HepG2 (cell line): ENCODE data around the gene CHMP1B. TPM values are rescaled to one million over a fixed set of nuclear protein-coding genes. Genes with fewer than 3 reads are reported as not detected.
A peak's percentile ranks its signal among the peaks of the same experiment; 100 is the strongest.

Source experiments
- ATF7-NPFF ChIP-seq: sonication (generic); formaldehyde crosslinking; IDR thresholded peaks from 2 replicates; pipeline ENCODE4 v1.8.1; 2023; ENCODE audit warnings: mild to moderate bottlenecking, low read depth, missing genetic modification reagents, moderate library complexity
- MTA3 ChIP-seq: sonication (generic); formaldehyde crosslinking; IDR thresholded peaks from 2 replicates; pipeline ENCODE4 v1.4.0; 2020; ENCODE audit warnings: missing genetic modification reagents
- MZF1 ChIP-seq: sonication (generic); formaldehyde crosslinking; IDR thresholded peaks from 2 replicates; pipeline ENCODE4 v1.8.1; 2023; ENCODE audit warnings: mild to moderate bottlenecking, missing genetic modification reagents, borderline replicate concordance
- NR2F6 ChIP-seq, 2 experiments: IDR thresholded peaks; 2 replicates each; pipeline ENCODE4 v1.6.1; 2016; ENCODE audit warnings: antibody characterized with exemption in 1 of 2, mild to moderate bottlenecking in 1 of 2
- RCOR2 ChIP-seq: IDR thresholded peaks from 2 replicates; pipeline ENCODE4 v1.6.1; 2016; ENCODE audit warnings: missing biosample characterization, missing genetic modification reagents
- SP140L ChIP-seq: sonication (generic); formaldehyde crosslinking; IDR thresholded peaks from 2 replicates; pipeline ENCODE4 v1.4.0; 2020; ENCODE audit warnings: missing genetic modification reagents, borderline replicate concordance
- ZBTB3 ChIP-seq: sonication (generic); formaldehyde crosslinking; IDR thresholded peaks from 2 replicates; pipeline ENCODE4 v1.4.0; 2020; ENCODE audit warnings: low read depth, mild to moderate bottlenecking, moderate library complexity, missing genetic modification reagents, borderline replicate concordance
- ZBTB38 ChIP-seq: sonication (generic); formaldehyde crosslinking; IDR thresholded peaks from 2 replicates; pipeline ENCODE4 v1.5.1; 2020; ENCODE audit warnings: mild to moderate bottlenecking, missing genetic modification reagents
- ZKSCAN8 ChIP-seq: IDR thresholded peaks from 2 replicates; pipeline ENCODE4 v1.6.1; 2016; ENCODE audit warnings: borderline replicate concordance, missing genetic modification reagents, missing compliant biosample characterization
- polyA plus RNA-seq, 8 experiments: library from polyadenylated mRNA; depleted of rRNA in 3 of 8; stranded (reverse) in 7 of 8; unstranded in 1 of 8; fragments of >200 nt; fragmentation: Illumina TruSeq in 4 of 8; extraction: Trizol in 4 of 8; gene quantifications; 2 replicates each; pipeline versions ENCODE4 v1.2.1 to v1.2.3, GENCODE V29; 2011 to 2016; ENCODE audit warnings: low read depth in 4 of 8, missing spikeins in 1 of 8, mixed read lengths in 1 of 8; ENCODE audit not compliant: insufficient read depth in 1 of 8
- total RNA-seq, 5 experiments: library from RNA; depleted of rRNA; stranded (reverse); fragments of >200 nt; fragmentation: Illumina TruSeq; extraction: Trizol; gene quantifications; 2 replicates each; pipeline ENCODE4 v1.2.3, GENCODE V29; 2016; ENCODE audit warnings: low read depth in 1 of 5
- TF ChIP-seq, protein P1 (sequence below): sonication (generic); formaldehyde crosslinking; conservative IDR thresholded peaks from 2 replicates; pipeline ENCODE4 v1.8.0; 2022; ENCODE audit warnings: low read depth, missing genetic modification reagents
- TF ChIP-seq, protein P2 (sequence below): sonication (generic); formaldehyde crosslinking; IDR thresholded peaks from 2 replicates; pipeline ENCODE4 v1.4.0; 2020; ENCODE audit warnings: low read depth, mild to moderate bottlenecking, missing genetic modification reagents
- TF ChIP-seq, protein P3 (sequence below): sonication (generic); formaldehyde crosslinking; IDR thresholded peaks from 2 replicates; pipeline ENCODE4 v1.5.1; 2020; ENCODE audit warnings: missing genetic modification reagents, mild to moderate bottlenecking, borderline replicate concordance
- TF ChIP-seq, protein P4 (sequence below): sonication (generic); formaldehyde crosslinking; IDR thresholded peaks from 2 replicates; pipeline ENCODE4 v1.4.0; 2020; ENCODE audit warnings: mild to moderate bottlenecking, missing genetic modification reagents
- TF ChIP-seq, protein P5 (sequence below): sonication (generic); formaldehyde crosslinking; IDR thresholded peaks from 2 replicates; pipeline ENCODE4 v1.4.0; 2020; ENCODE audit warnings: mild to moderate bottlenecking, low read depth, missing genetic modification reagents

The CHMP1B gene
- total and polyA plus RNA-seq, 2 of the 13 experiments (the other 11 are each of a cell fraction or from before 2014, with no cell fraction given) = 18.8 to 20.2 TPM

DNA sequence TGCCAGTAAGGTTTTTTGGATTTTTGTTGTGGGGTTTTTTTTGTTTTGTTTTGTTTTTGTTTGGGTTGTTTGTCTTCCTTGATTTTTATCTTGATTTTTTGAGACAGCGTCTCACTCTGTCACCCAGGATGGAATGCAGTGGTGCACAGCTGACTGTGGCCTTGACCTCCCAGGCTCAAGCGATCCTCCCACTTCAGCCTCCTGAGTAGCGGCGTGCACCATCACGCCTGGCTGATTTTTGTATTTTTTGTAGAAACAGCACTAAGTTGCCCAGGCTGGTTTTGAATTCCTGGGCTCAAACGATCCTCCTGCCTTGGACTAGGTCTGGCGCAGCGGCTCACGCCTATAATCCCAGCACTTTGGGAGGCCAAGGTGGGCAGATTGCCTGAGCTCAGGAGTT, 40.5 kb downstream of the CHMP1B start (continued):
- TF ChIP-seq MZF1 (no peak), NR2F6 (IDR thresholded peaks at IDR 0.05) (no peak), NR2F6 (CRISPR knock-in tag; IDR thresholded peaks at IDR 0.05) (0 out of 2 replicates have a peak, but pooled peaks have one; percentile 32), RCOR2 (CRISPR knock-in tag) (no peak), MTA3 (no peak), ZBTB38 (CRISPR knock-in tag) (0 out of 2 replicates have a peak, but pooled peaks have one; percentile 21), SP140L (CRISPR knock-in tag) (no peak), ATF7-NPFF (CRISPR knock-in tag) (no peak), ZBTB3 (CRISPR knock-in tag) (no peak), ZKSCAN8 (CRISPR knock-in tag) (no peak)
- TF ChIP-seq, protein P1, sequence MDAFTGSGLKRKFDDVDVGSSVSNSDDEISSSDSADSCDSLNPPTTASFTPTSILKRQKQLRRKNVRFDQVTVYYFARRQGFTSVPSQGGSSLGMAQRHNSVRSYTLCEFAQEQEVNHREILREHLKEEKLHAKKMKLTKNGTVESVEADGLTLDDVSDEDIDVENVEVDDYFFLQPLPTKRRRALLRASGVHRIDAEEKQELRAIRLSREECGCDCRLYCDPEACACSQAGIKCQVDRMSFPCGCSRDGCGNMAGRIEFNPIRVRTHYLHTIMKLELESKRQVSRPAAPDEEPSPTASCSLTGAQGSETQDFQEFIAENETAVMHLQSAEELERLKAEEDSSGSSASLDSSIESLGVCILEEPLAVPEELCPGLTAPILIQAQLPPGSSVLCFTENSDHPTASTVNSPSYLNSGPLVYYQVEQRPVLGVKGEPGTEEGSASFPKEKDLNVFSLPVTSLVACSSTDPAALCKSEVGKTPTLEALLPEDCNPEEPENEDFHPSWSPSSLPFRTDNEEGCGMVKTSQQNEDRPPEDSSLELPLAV (CRISPR knock-in tag) = no peak
- TF ChIP-seq, protein P2, sequence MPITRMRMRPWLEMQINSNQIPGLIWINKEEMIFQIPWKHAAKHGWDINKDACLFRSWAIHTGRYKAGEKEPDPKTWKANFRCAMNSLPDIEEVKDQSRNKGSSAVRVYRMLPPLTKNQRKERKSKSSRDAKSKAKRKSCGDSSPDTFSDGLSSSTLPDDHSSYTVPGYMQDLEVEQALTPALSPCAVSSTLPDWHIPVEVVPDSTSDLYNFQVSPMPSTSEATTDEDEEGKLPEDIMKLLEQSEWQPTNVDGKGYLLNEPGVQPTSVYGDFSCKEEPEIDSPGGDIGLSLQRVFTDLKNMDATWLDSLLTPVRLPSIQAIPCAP (CRISPR knock-in tag) = no peak
- TF ChIP-seq, protein P3, sequence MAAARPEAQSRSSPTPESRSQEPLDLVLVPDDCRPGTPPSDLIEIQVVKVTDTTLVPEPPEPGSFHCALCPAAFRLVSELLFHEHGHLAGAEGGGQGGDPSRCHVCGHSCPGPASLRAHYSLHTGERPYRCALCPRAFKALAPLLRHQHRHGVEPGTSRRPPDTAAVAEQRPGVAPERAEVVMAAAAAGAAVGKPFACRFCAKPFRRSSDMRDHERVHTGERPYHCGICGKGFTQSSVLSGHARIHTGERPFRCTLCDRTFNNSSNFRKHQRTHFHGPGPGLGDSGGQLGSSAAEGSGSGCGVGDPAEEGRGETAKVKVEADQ (CRISPR knock-in tag) = no peak
- TF ChIP-seq, protein P4, sequence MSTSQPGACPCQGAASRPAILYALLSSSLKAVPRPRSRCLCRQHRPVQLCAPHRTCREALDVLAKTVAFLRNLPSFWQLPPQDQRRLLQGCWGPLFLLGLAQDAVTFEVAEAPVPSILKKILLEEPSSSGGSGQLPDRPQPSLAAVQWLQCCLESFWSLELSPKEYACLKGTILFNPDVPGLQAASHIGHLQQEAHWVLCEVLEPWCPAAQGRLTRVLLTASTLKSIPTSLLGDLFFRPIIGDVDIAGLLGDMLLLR (CRISPR knock-in tag) = no peak
- TF ChIP-seq, protein P5, sequence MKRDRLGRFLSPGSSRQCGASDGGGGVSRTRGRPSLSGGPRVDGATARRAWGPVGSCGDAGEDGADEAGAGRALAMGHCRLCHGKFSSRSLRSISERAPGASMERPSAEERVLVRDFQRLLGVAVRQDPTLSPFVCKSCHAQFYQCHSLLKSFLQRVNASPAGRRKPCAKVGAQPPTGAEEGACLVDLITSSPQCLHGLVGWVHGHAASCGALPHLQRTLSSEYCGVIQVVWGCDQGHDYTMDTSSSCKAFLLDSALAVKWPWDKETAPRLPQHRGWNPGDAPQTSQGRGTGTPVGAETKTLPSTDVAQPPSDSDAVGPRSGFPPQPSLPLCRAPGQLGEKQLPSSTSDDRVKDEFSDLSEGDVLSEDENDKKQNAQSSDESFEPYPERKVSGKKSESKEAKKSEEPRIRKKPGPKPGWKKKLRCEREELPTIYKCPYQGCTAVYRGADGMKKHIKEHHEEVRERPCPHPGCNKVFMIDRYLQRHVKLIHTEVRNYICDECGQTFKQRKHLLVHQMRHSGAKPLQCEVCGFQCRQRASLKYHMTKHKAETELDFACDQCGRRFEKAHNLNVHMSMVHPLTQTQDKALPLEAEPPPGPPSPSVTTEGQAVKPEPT (CRISPR knock-in tag) = no peak
